CD4-positive, CD25-positive, alpha-beta regulatory T cell (primary cell): ENCODE measurements around the gene DDR2. TPM values are rescaled to one million over a fixed set of nuclear protein-coding genes. Genes with fewer than 3 reads are reported as not detected.

Experiments
- polyA plus RNA-seq, 4 donors: library from polyadenylated mRNA; unstranded; fragments of 300-500 nt; fragmentation: Illumina TruSeq; gene quantifications; one replicate each; pipeline ENCODE4 v1.2.3, GENCODE V29; 2021
- total RNA-seq: library from RNA; stranded (reverse); gene quantifications from one replicate; pipeline ENCODE4 v1.2.3, GENCODE V29; 2022

DDR2 gene
- total and polyA plus RNA-seq, 5 donors from 2014 or later, result 0.32 TPM; not detected in 4

Other genes starting within 250 kb of the DDR2 start
- not detected for gene SH2D1B, start 220.3 kb upstream of the DDR2 start, total RNA-seq
- gene SH2D1B, start 220.3 kb upstream of the DDR2 start, polyA plus RNA-seq, result under 1 TPM in 3 of 4 donors, not detected in 1; 0.12 to 0.37 (median 0.19) TPM
- gene UHMK1, start 134.6 kb upstream of the DDR2 start, total RNA-seq, result 56.7 TPM
- gene UHMK1, start 134.6 kb upstream of the DDR2 start, polyA plus RNA-seq, result 10 to 100 TPM; 55.8 to 60.9 (median 58.1) TPM
- gene UAP1, start 70.7 kb upstream of the DDR2 start, total RNA-seq, result 25.7 TPM
- 10 to 100 TPM; 17.1 to 24.3 (median 20.8) TPM for gene UAP1, start 70.7 kb upstream of the DDR2 start, polyA plus RNA-seq
- 19.3 TPM for gene HSD17B7, start 158.2 kb downstream of the DDR2 start, total RNA-seq
- gene HSD17B7, start 158.2 kb downstream of the DDR2 start, polyA plus RNA-seq, result 10 to 100 TPM; 21.2 to 23.6 (median 22.4) TPM
- not detected for gene CCDC190, start 228.7 kb downstream of the DDR2 start, total RNA-seq
- gene CCDC190, start 228.7 kb downstream of the DDR2 start, polyA plus RNA-seq, result not detected